Measurements from ENCODE around the gene RPA1. TPM values are rescaled to one million over a fixed set of nuclear protein-coding genes. Genes with fewer than 3 reads are reported as not detected.

RPA1 gene
- total RNA-seq, 1 experiment from 2014 or later = 158 TPM

GRCh38 chr17:1947743-1948516 is 118.1 kb downstream of the RPA1 start (continued):
- TF ChIP-seq ZNF219 (CRISPR knock-in tag; IDR thresholded peaks at IDR 0.05; ENCODE audit: borderline replicate concordance) = no peak
- TF ChIP-seq ATF1 (CRISPR knock-in tag; IDR thresholded peaks at IDR 0.05) = no peak
- no peak for TF ChIP-seq IRF2 (CRISPR knock-in tag; IDR thresholded peaks at IDR 0.05; ENCODE audit: borderline replicate concordance, low read depth)
- TF ChIP-seq SP1 (CRISPR knock-in tag; conservative IDR thresholded peaks at IDR 0.05) = no peak

- H3K4me3 Mint-ChIP-seq = no peak overlapping the region
- CTCF ChIA-PET = interaction anchor here (1.5 to 1.6 kb wide), 2 partner anchors 40 to 106 kb away, joined by 4 to 5 read pairs; partner anchors contain the start of gene HIC1
- peaks cover 7% of the 10 kb centered on the region for H3K27me3 Mint-ChIP-seq (ENCODE audit: low read depth)
- no peaks in the 10 kb centered on the region for H3K9me3 Mint-ChIP-seq
- H3K4me1 Mint-ChIP-seq = peaks cover 6% of the 10 kb centered on the region; the same call in 1 of the 2 replicates
- no peak for ATAC-seq
- no peak overlapping the region for H3K27ac Mint-ChIP-seq
- DNase-seq (ENCODE audit: low spot score) = no peak
- no peaks in the 10 kb centered on the region for H3K36me3 Mint-ChIP-seq
- POLR2A ChIA-PET = no interaction called here
- no peak for TF ChIP-seq NR2C2 (CRISPR knock-in tag; IDR thresholded peaks at IDR 0.05)
- no peak for TF ChIP-seq ZNF121 (CRISPR knock-in tag; IDR thresholded peaks at IDR 0.05)
Observed at GRCh38 chr17:1948517-1948825, 118.7 kb downstream of the RPA1 start.

Other genes with a start within 250 kb of the RPA1 start
- 10.3 to 11.6 TPM (median 11.0 TPM) in 3 replicates for gene SLC43A2, start 201.2 kb upstream of the RPA1 start, total RNA-seq (2021)
- gene SCARF1, start 184.3 kb upstream of the RPA1 start, total RNA-seq (2021) = 3.7 to 5.4 TPM (median 4.9 TPM) in 3 replicates
- 10.2 to 13.8 TPM (median 11.7 TPM) in 3 replicates for gene RILP, start 180.1 kb upstream of the RPA1 start, total RNA-seq (2021)
- gene PRPF8, start 145.1 kb upstream of the RPA1 start, total RNA-seq (2021) = 323 to 388 TPM (median 328 TPM) in 3 replicates
- 1.4 to 1.9 TPM (median 1.4 TPM) in 3 replicates for gene TLCD2, start 119.6 kb upstream of the RPA1 start, total RNA-seq (2021)
- 14.0 to 16.4 TPM (median 15.1 TPM) in 3 replicates for gene WDR81, start 105.3 kb upstream of the RPA1 start, total RNA-seq (2021)
- 1.6 to 2.7 TPM (median 2.1 TPM) in 3 replicates for gene SERPINF2, start 87.1 kb upstream of the RPA1 start, total RNA-seq (2021)
- gene SERPINF1, start 67.9 kb upstream of the RPA1 start, total RNA-seq (2021) = 16.7 to 26.2 TPM (median 22.1 TPM) in 3 replicates
- 24.1 to 28.8 TPM (median 28.2 TPM) in 3 replicates for gene SMYD4, start 103 bp upstream of the RPA1 start, total RNA-seq (2021)
- gene RTN4RL1, start 195.3 kb downstream of the RPA1 start, total RNA-seq (2021) = 0.27 to 0.72 TPM (median 0.37 TPM) in 3 replicates
- gene DPH1, start 200.1 kb downstream of the RPA1 start, total RNA-seq (2021) = 29.5 to 43.2 TPM (median 33.0 TPM) in 3 replicates
- gene OVCA2, start 212.0 kb downstream of the RPA1 start, total RNA-seq (2021) = 18.4 to 23.5 TPM (median 20.5 TPM) in 3 replicates
- 0.37 to 0.46 TPM (median 0.39 TPM) in 3 replicates for gene HIC1, start 225.1 kb downstream of the RPA1 start, total RNA-seq (2021)

Measured in WTC11 (cell line).